ENCODE measurements around the gene PSMC5.
"Not testable (repeated sequence)": the region's sequence is repeated elsewhere in the genome, so short reads cannot be mapped to it uniquely, and the experiment has no call there.

PSMC5 gene

GRCh38 chr17:63869491-63870291 is 42.5 kb downstream of the PSMC5 start:
- TF ChIP-seq CTCF (IDR thresholded peaks at IDR 0.05; ENCODE audit: low read depth, low read length, missing control alignments), result peak; percentile 26
- not testable (repeated sequence) for DNase-seq (ENCODE audit: low read depth); H3K4me3 ChIP-seq (ENCODE audit: low read depth, low read length)

GRCh38 chr17:63870292-63870665 is 43.0 kb downstream of the PSMC5 start:
- not testable (repeated sequence) for H3K4me3 ChIP-seq (ENCODE audit: low read depth, low read length); DNase-seq (ENCODE audit: low read depth)

GRCh38 chr17:63871646-63872365 is 44.6 kb downstream of the PSMC5 start:
- H3K4me3 ChIP-seq (ENCODE audit: low read depth, low read length); DNase-seq (ENCODE audit: low read depth): not testable (repeated sequence)

- H3K4me3 ChIP-seq (ENCODE audit: low read depth, low read length); DNase-seq (ENCODE audit: low read depth): not testable (repeated sequence)
These were observed 46.3 kb downstream of the PSMC5 start, which contains the start of gene CSH2 for GRCh38 chr17:63873577-63873976. Gene CSH2, minus strand, starts transcription at chr17:63873677. Its CDS starts 63 bp downstream, at chr17:63873614.

GRCh38 chr17:63874061-63874626 is 46.9 kb downstream of the PSMC5 start:
- H3K4me3 ChIP-seq (ENCODE audit: low read depth, low read length); DNase-seq (ENCODE audit: low read depth): not testable (repeated sequence)
- TF ChIP-seq CTCF (IDR thresholded peaks at IDR 0.05; ENCODE audit: low read depth, low read length, missing control alignments), result peak; percentile 11

GRCh38 chr17:63874693-63875092 is 47.5 kb downstream of the PSMC5 start:
- DNase-seq (ENCODE audit: low read depth); H3K4me3 ChIP-seq (ENCODE audit: low read depth, low read length): not testable (repeated sequence)

GRCh38 chr17:63878413-63878812 is 51.2 kb downstream of the PSMC5 start:
- DNase-seq (ENCODE audit: low read depth); H3K4me3 ChIP-seq (ENCODE audit: low read depth, low read length): not testable (repeated sequence)

- H3K4me3 ChIP-seq (ENCODE audit: low read depth, low read length), result no peak overlapping the region
- DNase-seq (ENCODE audit: low read depth), result no peak
- no peak for TF ChIP-seq CTCF (IDR thresholded peaks at IDR 0.05; ENCODE audit: low read depth, low read length, missing control alignments)
These were observed 53.5 kb downstream of the PSMC5 start for GRCh38 chr17:63880706-63881105.

- DNase-seq (ENCODE audit: low read depth); H3K4me3 ChIP-seq (ENCODE audit: low read depth, low read length): not testable (repeated sequence)
These were observed 54.1 kb downstream of the PSMC5 start for GRCh38 chr17:63881337-63881736.
